DND-41 (cell line): Measurements from ENCODE around the gene FKRP.

Experiments used
- CTCF ChIP-seq: IDR thresholded peaks from 2 replicates; pipeline ENCODE4 v1.5.1; 2012; ENCODE audit warnings: borderline replicate concordance, low read length, moderate library complexity, mild to moderate bottlenecking; ENCODE audit not compliant: poor library complexity, severe bottlenecking; ENCODE audit errors: extremely low read depth
- EZH2 ChIP-seq: IDR thresholded peaks from 3 replicates; pipeline ENCODE4 v1.6.1; 2012; ENCODE audit warnings: borderline replicate concordance, low read depth, mild to moderate bottlenecking, moderate library complexity, low read length, inconsistent platforms; ENCODE audit not compliant: severe bottlenecking

- TF ChIP-seq CTCF (no peak), EZH2 (no peak)
Measured at GRCh38 chr19:46720503-46721239, 25.2 kb upstream of the FKRP start.
